Activated CD4-positive, alpha-beta memory T cell treated with anti-CD3 and anti-CD28 coated beads, Interleukin-2, amount 10 ng/mL, durations not matched to agents 7 days and 5 days (primary cell): ENCODE data around the gene SEC24C. TPM values are rescaled to one million over a fixed set of nuclear protein-coding genes. Genes with fewer than 3 reads are reported as not detected.
"Not testable (repeated sequence)": the region's sequence is repeated elsewhere in the genome, so short reads cannot be mapped to it uniquely, and the experiment has no call there.

Source experiments
- CTCF ChIA-PET: fragments of 350-600 bp; sonication (Branson Sonifier 250); formaldehyde crosslinking; loops from one replicate; lab custom pipeline; 2021; ENCODE audit warnings: antibody characterized with exemption, inconsistent platforms; lab: Charles Lee
- POLR2A ChIA-PET: fragments of 350-600 bp; sonication (Branson Sonifier 250); formaldehyde crosslinking; loops from one replicate; lab custom pipeline; 2021; ENCODE audit warnings: antibody characterized with exemption; lab: Charles Lee
- DNase-seq: peaks from one replicate; pipeline ENCODE4 v3.0.0-alpha.2; 2020
- H3K27ac Mint-ChIP-seq: one replicate; pipeline ENCODE4 v1.8.0; 2021; ENCODE audit warnings: mild to moderate bottlenecking, mixed read lengths
- H3K27me3 Mint-ChIP-seq: one replicate; pipeline ENCODE4 v1.8.0; 2021; ENCODE audit warnings: mixed read lengths
- H3K36me3 Mint-ChIP-seq: one replicate; pipeline ENCODE4 v1.8.0; 2021; ENCODE audit warnings: low read depth, mixed read lengths
- H3K4me1 Mint-ChIP-seq: one replicate; pipeline ENCODE4 v1.8.0; 2021; ENCODE audit warnings: mixed read lengths
- H3K4me3 Mint-ChIP-seq: one replicate; pipeline ENCODE4 v1.8.0; 2021; ENCODE audit warnings: mild to moderate bottlenecking, mixed read lengths
- H3K9me3 Mint-ChIP-seq: one replicate; pipeline ENCODE4 v1.8.0; 2021; ENCODE audit warnings: mixed read lengths
- total RNA-seq, 2 experiments: library from RNA; stranded (reverse); gene quantifications; one replicate each; pipeline ENCODE4 v1.2.3, GENCODE V29; 2021

Gene SEC24C, protein sequence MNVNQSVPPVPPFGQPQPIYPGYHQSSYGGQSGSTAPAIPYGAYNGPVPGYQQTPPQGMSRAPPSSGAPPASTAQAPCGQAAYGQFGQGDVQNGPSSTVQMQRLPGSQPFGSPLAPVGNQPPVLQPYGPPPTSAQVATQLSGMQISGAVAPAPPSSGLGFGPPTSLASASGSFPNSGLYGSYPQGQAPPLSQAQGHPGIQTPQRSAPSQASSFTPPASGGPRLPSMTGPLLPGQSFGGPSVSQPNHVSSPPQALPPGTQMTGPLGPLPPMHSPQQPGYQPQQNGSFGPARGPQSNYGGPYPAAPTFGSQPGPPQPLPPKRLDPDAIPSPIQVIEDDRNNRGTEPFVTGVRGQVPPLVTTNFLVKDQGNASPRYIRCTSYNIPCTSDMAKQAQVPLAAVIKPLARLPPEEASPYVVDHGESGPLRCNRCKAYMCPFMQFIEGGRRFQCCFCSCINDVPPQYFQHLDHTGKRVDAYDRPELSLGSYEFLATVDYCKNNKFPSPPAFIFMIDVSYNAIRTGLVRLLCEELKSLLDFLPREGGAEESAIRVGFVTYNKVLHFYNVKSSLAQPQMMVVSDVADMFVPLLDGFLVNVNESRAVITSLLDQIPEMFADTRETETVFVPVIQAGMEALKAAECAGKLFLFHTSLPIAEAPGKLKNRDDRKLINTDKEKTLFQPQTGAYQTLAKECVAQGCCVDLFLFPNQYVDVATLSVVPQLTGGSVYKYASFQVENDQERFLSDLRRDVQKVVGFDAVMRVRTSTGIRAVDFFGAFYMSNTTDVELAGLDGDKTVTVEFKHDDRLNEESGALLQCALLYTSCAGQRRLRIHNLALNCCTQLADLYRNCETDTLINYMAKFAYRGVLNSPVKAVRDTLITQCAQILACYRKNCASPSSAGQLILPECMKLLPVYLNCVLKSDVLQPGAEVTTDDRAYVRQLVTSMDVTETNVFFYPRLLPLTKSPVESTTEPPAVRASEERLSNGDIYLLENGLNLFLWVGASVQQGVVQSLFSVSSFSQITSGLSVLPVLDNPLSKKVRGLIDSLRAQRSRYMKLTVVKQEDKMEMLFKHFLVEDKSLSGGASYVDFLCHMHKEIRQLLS
- 100 to 1,000 TPM; 106 to 108 TPM for total RNA-seq

DNA sequence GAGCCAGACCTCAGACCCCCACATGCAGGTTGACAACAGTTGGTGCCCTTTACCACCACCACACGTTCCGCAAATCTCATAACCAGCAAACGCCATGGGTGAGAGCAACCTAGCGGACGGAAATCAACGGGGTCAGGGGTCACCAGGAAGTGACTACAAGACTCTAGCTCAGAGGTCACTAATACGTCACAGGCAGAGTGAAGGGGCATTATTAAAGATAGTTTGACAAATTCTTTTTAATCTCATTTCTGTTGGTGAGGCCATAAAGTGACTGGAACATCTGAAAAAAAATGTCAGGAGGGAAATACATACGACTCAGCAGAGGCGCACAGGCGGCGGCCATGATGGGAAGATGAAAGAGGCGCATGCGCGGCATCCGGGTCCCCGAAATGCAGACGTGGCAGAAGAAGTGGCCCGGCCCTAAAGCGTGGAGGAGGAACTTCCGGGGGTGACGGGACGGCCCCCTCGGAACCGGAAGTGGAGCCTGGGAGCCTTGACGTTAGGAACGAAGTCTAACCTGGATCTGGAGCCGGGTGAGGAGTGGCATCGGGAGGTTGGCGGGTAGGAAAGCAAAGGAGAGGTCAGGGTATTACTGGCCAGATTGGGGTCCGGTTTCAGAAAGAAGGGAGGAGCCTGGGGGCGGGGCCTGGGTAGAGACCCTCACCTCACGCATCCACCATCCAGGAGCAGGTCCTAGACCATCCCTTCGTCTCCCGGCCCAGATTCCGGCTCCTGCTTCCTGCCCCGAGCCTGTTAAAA, at the start of gene SEC24C:
Gene SEC24C, plus strand, starts transcription at position 468 of the 759 bp plus-strand sequence. CDS start 2,461 bp downstream, outside the sequence.
- no peaks in the 10 kb centered on the region for H3K27me3 Mint-ChIP-seq
- H3K4me1 Mint-ChIP-seq: peaks cover 38% of the 10 kb centered on the region
- peak within 1 kb of the TSS; percentile 94 for H3K4me3 Mint-ChIP-seq
- ChIA-PET POLR2A (interaction anchor here (0.7 to 6.8 kb wide), 20 partner anchors 8 to 497 kb away, joined by 3 to 164 read pairs (median 8); partner anchors contain the start of genes ANXA7, CHCHD1, DNAJC9 and MRPS16), CTCF (interaction anchor here (0.8 to 3.3 kb wide), 8 partner anchors 9 to 136 kb away, joined by 3 to 31 read pairs (median 6); a partner anchor contains a TSS)
- DNase-seq: peak; percentile 97
- peaks cover 26% of the 10 kb centered on the region for H3K36me3 Mint-ChIP-seq
- no peaks in the 10 kb centered on the region for H3K9me3 Mint-ChIP-seq
- H3K27ac Mint-ChIP-seq: peak within 1 kb of the TSS; percentile 99

DNA sequence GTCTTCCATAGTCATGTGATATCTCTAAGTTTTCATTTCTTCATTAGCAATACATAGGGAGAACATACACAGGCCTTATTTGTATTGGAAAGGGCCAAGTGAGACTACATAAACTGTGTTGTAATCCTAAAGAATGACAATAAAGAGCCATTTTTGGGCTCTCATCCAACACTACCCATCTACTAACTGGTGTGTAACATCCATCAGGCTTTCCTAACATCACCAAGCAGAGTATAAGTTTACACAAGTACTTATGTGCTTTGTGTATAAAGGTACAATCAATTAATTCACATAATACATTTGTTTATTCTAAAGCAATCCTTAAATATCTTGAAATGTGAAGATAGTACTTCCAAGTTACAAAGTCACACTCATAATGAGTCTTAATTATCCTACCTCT, 48.9 kb upstream of the SEC24C start:
- DNase-seq, POLR2A ChIA-PET, H3K4me1 Mint-ChIP-seq, H3K4me3 Mint-ChIP-seq, H3K27ac Mint-ChIP-seq, H3K27me3 Mint-ChIP-seq, CTCF ChIA-PET, H3K9me3 Mint-ChIP-seq: not testable (repeated sequence)
- H3K36me3 Mint-ChIP-seq: peaks cover 15% of the 10 kb centered on the region

DNA sequence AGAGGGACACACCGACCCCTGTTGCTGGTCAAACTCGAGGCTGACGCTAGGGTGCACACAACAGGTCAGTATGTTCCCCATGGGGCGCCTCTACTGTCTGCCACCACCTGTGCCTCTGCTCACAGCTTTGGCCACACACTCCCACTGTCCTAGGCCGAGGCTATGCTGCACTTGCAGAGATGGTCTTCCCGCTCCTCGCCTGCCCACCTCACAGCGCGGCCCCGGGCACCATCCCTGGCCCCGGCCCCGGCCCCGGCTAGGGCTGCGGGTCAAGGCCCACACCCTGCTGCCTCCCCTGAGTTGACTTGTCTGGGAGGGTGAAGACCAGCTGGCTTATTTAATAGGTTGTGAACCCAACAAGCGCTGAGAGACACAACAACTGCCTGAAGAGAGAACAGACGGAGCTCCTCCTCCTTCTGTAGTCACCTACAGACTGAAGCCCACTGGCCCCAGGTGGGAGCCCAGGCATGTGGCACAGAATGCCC, 46.5 kb upstream of the SEC24C start, which contains the start of gene AGAP5:
Gene AGAP5, minus strand, starts transcription at position 435 of the 485 bp plus-strand sequence. Its CDS starts 354 bp downstream, at position 81.
- H3K9me3 Mint-ChIP-seq, POLR2A ChIA-PET, H3K4me1 Mint-ChIP-seq, H3K27ac Mint-ChIP-seq, H3K27me3 Mint-ChIP-seq, H3K4me3 Mint-ChIP-seq, CTCF ChIA-PET, DNase-seq: not testable (repeated sequence)
- H3K36me3 Mint-ChIP-seq: peaks cover 21% of the 10 kb centered on the region

DNA sequence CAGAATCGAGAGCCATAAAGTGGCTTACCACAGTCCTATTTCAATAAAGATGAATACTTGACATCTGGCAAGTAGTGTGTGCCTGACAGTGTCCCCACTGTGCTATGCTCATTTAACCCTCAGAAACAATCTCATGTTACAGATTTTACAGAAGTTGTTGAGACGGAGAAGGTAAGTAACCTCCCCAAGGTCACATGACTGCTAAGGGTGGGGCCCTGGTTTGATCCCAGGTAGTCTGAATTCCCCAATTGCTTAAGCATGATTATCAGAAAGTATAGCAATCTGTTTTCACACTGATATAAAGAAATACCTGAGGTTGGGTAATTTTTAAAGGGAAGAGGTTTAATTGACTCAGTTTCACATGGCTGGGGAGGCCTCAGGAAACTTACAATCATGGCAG, 45.4 kb upstream of the SEC24C start:
- peaks cover 22% of the 10 kb centered on the region for H3K36me3 Mint-ChIP-seq
- POLR2A ChIA-PET, DNase-seq, H3K9me3 Mint-ChIP-seq, H3K27ac Mint-ChIP-seq, H3K4me3 Mint-ChIP-seq, CTCF ChIA-PET, H3K27me3 Mint-ChIP-seq, H3K4me1 Mint-ChIP-seq: not testable (repeated sequence)

DNA sequence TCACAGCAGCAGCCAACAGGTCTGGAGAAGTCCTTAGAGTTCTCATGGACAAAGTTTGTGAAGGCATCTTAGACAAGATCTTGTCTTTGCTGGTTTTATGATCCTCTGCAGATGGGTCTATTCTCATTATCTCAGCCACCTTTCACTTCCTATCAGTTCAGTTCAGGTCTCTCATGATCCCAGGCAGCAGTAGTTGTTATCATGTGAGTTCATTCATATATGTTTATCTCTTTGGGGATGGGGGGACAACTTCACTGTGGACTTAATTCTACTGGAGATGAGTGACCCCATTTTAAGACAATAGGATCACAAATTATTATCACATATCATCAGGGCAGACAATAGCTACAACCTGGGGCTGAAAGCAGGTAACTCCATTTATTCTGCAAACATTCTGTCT, 40.2 kb upstream of the SEC24C start:
- H3K9me3 Mint-ChIP-seq, H3K4me1 Mint-ChIP-seq, DNase-seq, H3K27ac Mint-ChIP-seq, H3K27me3 Mint-ChIP-seq, POLR2A ChIA-PET, H3K4me3 Mint-ChIP-seq, CTCF ChIA-PET: not testable (repeated sequence)
- peaks cover 23% of the 10 kb centered on the region for H3K36me3 Mint-ChIP-seq

DNA sequence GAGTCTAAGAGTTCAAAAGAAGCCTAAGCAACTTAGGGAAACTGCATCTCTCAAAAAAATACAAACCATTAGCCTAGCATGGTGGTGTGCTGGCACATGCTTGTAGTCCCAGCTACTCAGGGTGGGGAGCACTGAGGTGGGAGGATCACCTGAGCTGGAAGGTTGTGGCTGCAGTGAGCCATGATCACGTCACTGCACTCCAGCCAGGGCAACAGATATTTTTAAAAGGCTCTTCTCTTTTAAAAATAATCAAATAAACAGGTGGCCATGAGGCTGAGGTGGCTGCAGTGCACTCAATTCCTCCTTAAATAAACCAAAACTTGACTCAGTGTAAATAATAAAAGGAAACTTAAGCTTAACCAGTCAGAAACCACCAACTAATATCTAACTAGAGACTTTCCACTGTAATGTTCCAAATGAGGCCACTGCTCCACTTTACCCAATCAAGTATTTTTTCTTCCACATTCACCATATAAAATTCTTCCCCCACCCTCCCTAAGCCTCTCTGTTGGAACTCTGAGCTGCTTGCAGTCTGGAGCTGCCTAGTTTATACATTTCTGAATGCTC, 38.6 kb upstream of the SEC24C start:
- H3K4me3 Mint-ChIP-seq, POLR2A ChIA-PET: not testable (repeated sequence)

DNA sequence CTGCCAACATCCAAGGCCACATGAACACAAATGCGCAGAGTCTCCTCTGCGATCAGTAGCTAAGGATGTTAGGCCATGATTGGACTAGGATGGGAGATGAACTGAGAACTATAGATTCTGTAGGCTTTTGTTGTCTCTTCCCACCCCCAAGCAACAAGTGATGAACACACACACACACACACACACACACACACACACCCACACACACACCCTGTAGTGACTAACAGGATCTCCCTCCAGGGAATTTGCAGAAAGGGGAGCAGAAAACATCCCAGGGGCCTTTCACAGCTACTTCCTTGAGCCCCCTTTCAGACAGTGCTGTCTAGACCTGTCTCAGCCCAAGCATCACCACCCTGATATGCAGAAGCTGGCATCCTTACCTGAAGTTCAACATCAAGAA, 37.7 kb upstream of the SEC24C start:
- H3K9me3 Mint-ChIP-seq, CTCF ChIA-PET, H3K4me3 Mint-ChIP-seq, POLR2A ChIA-PET, DNase-seq, H3K4me1 Mint-ChIP-seq, H3K27me3 Mint-ChIP-seq, H3K27ac Mint-ChIP-seq: not testable (repeated sequence)
- H3K36me3 Mint-ChIP-seq: peaks cover 23% of the 10 kb centered on the region

More for the DNA sequence above, 38.6 kb upstream of the SEC24C start:
- H3K27ac Mint-ChIP-seq, H3K27me3 Mint-ChIP-seq, DNase-seq, H3K4me1 Mint-ChIP-seq, H3K9me3 Mint-ChIP-seq, CTCF ChIA-PET: not testable (repeated sequence)
- peaks cover 25% of the 10 kb centered on the region for H3K36me3 Mint-ChIP-seq

DNA sequence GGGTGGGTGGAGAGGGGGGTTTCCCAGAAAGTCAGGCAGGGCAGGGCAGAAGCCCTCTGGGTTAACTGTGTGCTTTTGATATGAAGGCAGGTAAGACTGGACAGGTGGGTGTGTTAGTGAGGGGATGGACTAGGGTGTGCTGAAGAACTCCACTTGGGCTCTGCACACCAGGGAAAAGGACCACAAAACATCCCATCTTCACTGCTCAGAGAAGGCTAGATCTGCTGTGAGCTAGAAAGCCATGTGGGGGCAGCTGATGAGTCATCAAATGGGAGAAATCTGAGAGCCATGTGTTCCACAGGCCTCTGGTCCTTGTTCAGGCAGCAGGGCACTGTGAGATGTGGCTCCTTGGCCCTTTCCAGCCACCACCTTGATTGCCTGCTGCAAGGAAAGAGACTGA, 36.5 kb upstream of the SEC24C start:
- H3K36me3 Mint-ChIP-seq: peaks cover 21% of the 10 kb centered on the region
- CTCF ChIA-PET, H3K4me3 Mint-ChIP-seq, DNase-seq, POLR2A ChIA-PET, H3K27ac Mint-ChIP-seq, H3K9me3 Mint-ChIP-seq, H3K27me3 Mint-ChIP-seq, H3K4me1 Mint-ChIP-seq: not testable (repeated sequence)

DNA sequence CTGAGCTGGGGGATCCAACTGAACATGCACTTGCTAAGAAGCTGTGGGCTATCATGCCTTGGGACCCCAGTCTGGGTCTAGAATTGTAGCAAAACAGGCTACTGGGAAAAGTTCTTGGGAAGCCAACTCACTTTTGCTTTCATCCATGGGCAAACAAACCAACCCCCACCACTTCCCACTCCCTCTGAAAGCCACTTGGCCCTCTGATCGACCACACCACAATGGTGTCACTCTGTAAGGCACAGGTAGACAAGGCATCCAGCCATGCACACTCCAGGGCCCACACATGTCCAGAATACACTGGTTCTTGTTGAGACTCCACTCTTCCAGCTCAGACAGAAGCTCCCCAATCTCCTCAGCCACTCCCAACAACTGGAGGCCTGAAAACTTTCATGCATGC, 36.0 kb upstream of the SEC24C start:
- DNase-seq, H3K27me3 Mint-ChIP-seq, H3K4me1 Mint-ChIP-seq, H3K27ac Mint-ChIP-seq, POLR2A ChIA-PET, H3K4me3 Mint-ChIP-seq, CTCF ChIA-PET, H3K9me3 Mint-ChIP-seq: not testable (repeated sequence)
- peaks cover 21% of the 10 kb centered on the region for H3K36me3 Mint-ChIP-seq

DNA sequence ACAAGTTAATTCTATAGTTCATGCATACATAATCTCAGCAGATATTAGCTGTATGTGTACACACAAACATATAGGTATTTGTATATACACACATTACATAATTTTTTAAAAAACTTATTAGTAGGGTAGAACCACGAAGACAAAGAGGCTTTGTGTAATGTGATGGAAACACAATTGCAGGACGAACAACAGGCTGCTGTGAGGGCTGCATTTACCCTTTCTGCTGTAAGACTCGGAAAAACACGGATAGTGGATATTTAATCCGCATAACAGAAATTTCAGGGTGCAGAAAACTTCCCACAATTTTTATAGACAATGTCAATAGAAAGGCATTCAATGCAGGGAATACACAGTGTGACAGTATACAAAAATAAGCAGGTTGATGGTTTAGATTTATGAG, 32.5 kb upstream of the SEC24C start:
- H3K27me3 Mint-ChIP-seq, POLR2A ChIA-PET, DNase-seq, H3K27ac Mint-ChIP-seq, H3K9me3 Mint-ChIP-seq, H3K4me3 Mint-ChIP-seq, CTCF ChIA-PET, H3K4me1 Mint-ChIP-seq: not testable (repeated sequence)
- H3K36me3 Mint-ChIP-seq: peaks cover 17% of the 10 kb centered on the region

DNA sequence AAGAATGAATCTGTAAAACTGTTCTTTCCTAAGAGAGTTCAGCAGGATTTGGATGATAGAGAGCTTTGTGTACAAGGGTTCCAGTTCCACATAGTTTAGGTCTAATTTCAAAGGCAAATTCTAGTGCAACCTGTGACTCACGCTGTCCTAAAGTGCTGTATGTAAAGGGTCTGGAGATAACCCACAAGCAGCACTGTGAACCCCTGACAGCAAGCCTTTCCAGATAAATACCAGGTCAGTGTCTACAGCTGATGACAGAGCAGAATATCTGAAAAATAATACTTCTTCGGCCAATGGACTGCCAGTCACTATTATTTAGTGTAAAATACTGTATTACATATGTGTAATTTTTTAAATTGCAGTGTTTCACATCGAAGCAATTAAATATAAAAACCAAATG, 30.3 kb upstream of the SEC24C start:
- DNase-seq, H3K9me3 Mint-ChIP-seq, H3K27me3 Mint-ChIP-seq, POLR2A ChIA-PET, CTCF ChIA-PET, H3K4me3 Mint-ChIP-seq, H3K27ac Mint-ChIP-seq, H3K4me1 Mint-ChIP-seq: not testable (repeated sequence)
- peaks cover 34% of the 10 kb centered on the region for H3K36me3 Mint-ChIP-seq

DNA sequence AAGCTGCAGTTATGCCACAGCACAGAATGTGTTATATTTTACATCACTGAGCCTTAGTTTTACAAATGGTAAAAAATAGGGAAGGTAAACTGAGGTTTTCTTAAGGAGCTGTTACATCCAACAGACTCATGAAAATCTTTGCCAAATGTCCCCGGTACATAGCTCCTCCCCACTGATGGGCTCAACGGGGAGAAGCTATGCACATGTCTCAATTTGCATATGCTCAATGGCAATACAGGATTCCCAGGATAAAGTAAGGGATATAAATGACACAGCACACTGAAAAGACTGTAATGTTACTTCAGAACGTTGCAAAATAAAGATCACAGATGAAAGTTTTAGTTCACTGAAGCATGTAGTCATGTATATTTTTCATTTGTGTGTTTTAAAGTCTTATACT, 29.7 kb upstream of the SEC24C start:
- H3K9me3 Mint-ChIP-seq, H3K27ac Mint-ChIP-seq, POLR2A ChIA-PET, CTCF ChIA-PET, H3K4me3 Mint-ChIP-seq, H3K27me3 Mint-ChIP-seq, H3K4me1 Mint-ChIP-seq, DNase-seq: not testable (repeated sequence)
- H3K36me3 Mint-ChIP-seq: peaks cover 40% of the 10 kb centered on the region
